ENCODE measurements around the gene C12orf43.

C12orf43 gene

GRCh38 chr12:120964298-120964697 lies 52.0 kb downstream of the C12orf43 start:
- no peak overlapping the region for H3K4me3 ChIP-seq (ENCODE audit: low read depth, low read length)
- TF ChIP-seq MAX (IDR thresholded peaks at IDR 0.05; ENCODE audit: low read depth, low read length) (no peak), MYC (IDR thresholded peaks at IDR 0.05; ENCODE audit: low read depth, low read length) (no peak), POLR2A (IDR thresholded peaks at IDR 0.05; ENCODE audit: extremely low read depth, insufficient read length) (no peak)
- TF ChIP-seq, protein P1, sequence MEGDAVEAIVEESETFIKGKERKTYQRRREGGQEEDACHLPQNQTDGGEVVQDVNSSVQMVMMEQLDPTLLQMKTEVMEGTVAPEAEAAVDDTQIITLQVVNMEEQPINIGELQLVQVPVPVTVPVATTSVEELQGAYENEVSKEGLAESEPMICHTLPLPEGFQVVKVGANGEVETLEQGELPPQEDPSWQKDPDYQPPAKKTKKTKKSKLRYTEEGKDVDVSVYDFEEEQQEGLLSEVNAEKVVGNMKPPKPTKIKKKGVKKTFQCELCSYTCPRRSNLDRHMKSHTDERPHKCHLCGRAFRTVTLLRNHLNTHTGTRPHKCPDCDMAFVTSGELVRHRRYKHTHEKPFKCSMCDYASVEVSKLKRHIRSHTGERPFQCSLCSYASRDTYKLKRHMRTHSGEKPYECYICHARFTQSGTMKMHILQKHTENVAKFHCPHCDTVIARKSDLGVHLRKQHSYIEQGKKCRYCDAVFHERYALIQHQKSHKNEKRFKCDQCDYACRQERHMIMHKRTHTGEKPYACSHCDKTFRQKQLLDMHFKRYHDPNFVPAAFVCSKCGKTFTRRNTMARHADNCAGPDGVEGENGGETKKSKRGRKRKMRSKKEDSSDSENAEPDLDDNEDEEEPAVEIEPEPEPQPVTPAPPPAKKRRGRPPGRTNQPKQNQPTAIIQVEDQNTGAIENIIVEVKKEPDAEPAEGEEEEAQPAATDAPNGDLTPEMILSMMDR (IDR thresholded peaks at IDR 0.05; ENCODE audit: low read depth, low read length): no peak

GRCh38 chr12:120962532-120963020 lies 53.7 kb downstream of the C12orf43 start:
- H3K4me3 ChIP-seq (ENCODE audit: low read depth, low read length): no peak overlapping the region
- no peak for DNase-seq (ENCODE audit: low read depth)
- no peak for TF ChIP-seq MAX (IDR thresholded peaks at IDR 0.05; ENCODE audit: low read depth, low read length)
- no peak for TF ChIP-seq MYC (IDR thresholded peaks at IDR 0.05; ENCODE audit: low read depth, low read length)
- TF ChIP-seq, protein P1 (IDR thresholded peaks at IDR 0.05; ENCODE audit: low read depth, low read length): no peak
- TF ChIP-seq POLR2A (IDR thresholded peaks at IDR 0.05; ENCODE audit: extremely low read depth, insufficient read length): no peak

More at GRCh38 chr12:120964298-120964697, 52.0 kb downstream of the C12orf43 start:
- no peak for DNase-seq (ENCODE audit: low read depth)

GRCh38 chr12:120961604-120962531 lies 54.4 kb downstream of the C12orf43 start:
- TF ChIP-seq POLR2A (IDR thresholded peaks at IDR 0.05; ENCODE audit: extremely low read depth, insufficient read length) (no peak), MYC (IDR thresholded peaks at IDR 0.05; ENCODE audit: low read depth, low read length) (no peak), MAX (IDR thresholded peaks at IDR 0.05; ENCODE audit: low read depth, low read length) (no peak)
- TF ChIP-seq, protein P1 (IDR thresholded peaks at IDR 0.05; ENCODE audit: low read depth, low read length): no peak
- DNase-seq (ENCODE audit: low read depth): no peak
- no peak overlapping the region for H3K4me3 ChIP-seq (ENCODE audit: low read depth, low read length)

DNA sequence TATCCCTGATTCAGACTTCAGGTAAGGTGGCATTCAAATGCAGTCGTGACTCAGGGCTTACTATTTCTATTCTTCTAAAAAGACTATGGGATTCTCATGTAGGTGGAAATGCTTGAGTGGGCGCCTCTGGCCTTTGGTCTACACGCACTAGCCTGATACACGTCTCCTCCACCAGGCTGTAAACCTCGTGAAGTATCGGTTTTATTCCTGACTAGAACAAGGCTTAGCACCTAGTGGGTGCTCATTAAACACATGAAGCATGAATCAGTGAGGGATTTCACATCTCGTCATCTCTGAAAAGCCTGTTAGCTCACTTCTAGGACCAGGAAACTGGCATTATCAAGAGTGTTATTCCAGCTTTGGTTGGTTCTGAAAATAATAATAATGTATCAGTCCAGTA lies 55.6 kb downstream of the C12orf43 start:
- DNase-seq (ENCODE audit: low read depth): no peak
- H3K4me3 ChIP-seq (ENCODE audit: low read depth, low read length): no peak overlapping the region
- TF ChIP-seq POLR2A (IDR thresholded peaks at IDR 0.05; ENCODE audit: extremely low read depth, insufficient read length) (no peak), MAX (IDR thresholded peaks at IDR 0.05; ENCODE audit: low read depth, low read length) (no peak), MYC (IDR thresholded peaks at IDR 0.05; ENCODE audit: low read depth, low read length) (no peak)
- TF ChIP-seq, protein P1 (IDR thresholded peaks at IDR 0.05; ENCODE audit: low read depth, low read length): no peak

- no peak for TF ChIP-seq POLR2A (IDR thresholded peaks at IDR 0.05; ENCODE audit: extremely low read depth, insufficient read length)
- no peak for TF ChIP-seq MAX (IDR thresholded peaks at IDR 0.05; ENCODE audit: low read depth, low read length)
- TF ChIP-seq, protein P1 (IDR thresholded peaks at IDR 0.05; ENCODE audit: low read depth, low read length): no peak
- no peak for TF ChIP-seq MYC (IDR thresholded peaks at IDR 0.05; ENCODE audit: low read depth, low read length)
- no peak for DNase-seq (ENCODE audit: low read depth)
- H3K4me3 ChIP-seq (ENCODE audit: low read depth, low read length): no peak overlapping the region
Observed at GRCh38 chr12:120959111-120959878, 57.0 kb downstream of the C12orf43 start.
